IMR-90 (cell line): ENCODE data around the gene CKB. TPM values are rescaled to one million over a fixed set of nuclear protein-coding genes. Genes with fewer than 3 reads are reported as not detected.

Experiments
- ATAC-seq: fragments of 200-7000 bp; cut with Tn5 transposase; 2 replicates; pipeline ENCODE4 v1.9.1; 2020; ENCODE audit warnings: low read depth, mild to moderate bottlenecking, moderate library complexity
- BruUV-seq: library from RNA; stranded (reverse); fragments of 400-500 nt; replicated peaks from 2 replicates; lab custom pipeline; 2021; lab: Mats Ljungman, UMichigan
- CTCF ChIA-PET: fragments of 300-600 bp; formaldehyde crosslinking; extraction: SDS; loops from one replicate; lab custom pipeline; 2021; ENCODE audit warnings: antibody characterized with exemption; lab: Yijun Ruan, JAX
- POLR2A ChIA-PET: fragments of 300-600 bp; sonication (Branson Sonifier 250); formaldehyde crosslinking; loops from one replicate; lab custom pipeline; 2022; ENCODE audit warnings: antibody characterized with exemption; ENCODE audit not compliant: unreplicated experiment; lab: Charles Lee
- DNase-seq: peaks from one replicate; pipeline ENCODE4 v3.0.0; 2013
- H2AFZ ChIP-seq: replicated peaks from 2 replicates; pipeline ENCODE3; 2013; ENCODE audit warnings: low read length, mild to moderate bottlenecking; ENCODE audit not compliant: poor library complexity
- H2AK5ac ChIP-seq: 2 replicates; pipeline ENCODE4 v1.6.1; 2013; ENCODE audit warnings: low read depth, low read length, inconsistent platforms
- H2AK9ac ChIP-seq: replicated peaks from 2 replicates; pipeline ENCODE3; 2013; ENCODE audit warnings: mild to moderate bottlenecking, low read depth, low read length, moderate library complexity; ENCODE audit not compliant: poor library complexity
- H2BK120ac ChIP-seq: 2 replicates; pipeline ENCODE4 v1.6.1; 2013; ENCODE audit warnings: low read depth, low read length, inconsistent platforms
- H2BK15ac ChIP-seq: 3 replicates; pipeline ENCODE4 v1.6.1; 2013; ENCODE audit warnings: low read depth, low read length, inconsistent platforms
- H2BK20ac ChIP-seq: 2 replicates; pipeline ENCODE4 v1.6.1; 2013; ENCODE audit warnings: low read depth, mild to moderate bottlenecking, inconsistent platforms, low read length, moderate library complexity
- H2BK5ac ChIP-seq: 2 replicates; pipeline ENCODE4 v1.6.1; 2013; ENCODE audit warnings: mild to moderate bottlenecking, low read depth, low read length, inconsistent platforms; ENCODE audit not compliant: poor library complexity, severe bottlenecking
- H3K14ac ChIP-seq: replicated peaks from 2 replicates; pipeline ENCODE4 v1.6.1; 2013; ENCODE audit warnings: low read depth, low read length, inconsistent platforms
- H3K18ac ChIP-seq: 2 replicates; pipeline ENCODE4 v1.6.1; 2013; ENCODE audit warnings: low read depth, low read length, control low read depth
- H3K23ac ChIP-seq: 2 replicates; pipeline ENCODE4 v1.6.1; 2013; ENCODE audit warnings: low read depth, low read length, inconsistent platforms
- H3K27ac ChIP-seq: 2 replicates; pipeline ENCODE4 v1.5.1; 2013; ENCODE audit warnings: mild to moderate bottlenecking, control low read depth, low read length; ENCODE audit not compliant: insufficient read depth
- H3K27me3 ChIP-seq: 2 replicates; pipeline ENCODE4 v1.6.1; 2013; ENCODE audit warnings: low read length; ENCODE audit not compliant: control insufficient read depth, insufficient read depth
- H3K36me3 ChIP-seq: 2 replicates; pipeline ENCODE4 v1.6.1; 2013; ENCODE audit warnings: low read length, mixed read lengths; ENCODE audit not compliant: control insufficient read depth, insufficient read depth
- H3K4ac ChIP-seq: 2 replicates; pipeline ENCODE4 v1.6.1; 2013; ENCODE audit warnings: low read depth, low read length, inconsistent platforms
- H3K4me1 ChIP-seq: 2 replicates; pipeline ENCODE4 v1.6.1; 2013; ENCODE audit warnings: low read length, mixed read lengths; ENCODE audit not compliant: control insufficient read depth, insufficient read depth
- H3K4me2 ChIP-seq: 2 replicates; pipeline ENCODE4 v1.6.1; 2013; ENCODE audit warnings: low read depth, mild to moderate bottlenecking, control low read depth, low read length, moderate library complexity
- H3K4me3 ChIP-seq: 2 replicates; pipeline ENCODE4 v1.5.1; 2013; ENCODE audit warnings: low read depth, mild to moderate bottlenecking, control low read depth, low read length, moderate library complexity; ENCODE audit not compliant: insufficient read depth
- H3K56ac ChIP-seq: 2 replicates; pipeline ENCODE4 v1.6.1; 2013; ENCODE audit warnings: low read length, inconsistent platforms; ENCODE audit not compliant: insufficient read depth; ENCODE audit errors: extremely low read depth
- H3K79me1 ChIP-seq, 2 experiments: 2 replicates each; pipeline ENCODE4 v1.6.1; 2013; ENCODE audit warnings: low read length in 2 of 2, inconsistent platforms in 1 of 2, low read depth in 1 of 2
- H3K9ac ChIP-seq: 2 replicates; pipeline ENCODE4 v1.6.1; 2013; ENCODE audit warnings: low read depth, low read length, control low read depth
- H3K9me1 ChIP-seq: 2 replicates; pipeline ENCODE4 v1.6.1; 2013; ENCODE audit warnings: low read length, inconsistent platforms; ENCODE audit not compliant: insufficient read depth
- H3K9me3 ChIP-seq: 2 replicates; pipeline ENCODE4 v1.6.1; 2013; ENCODE audit warnings: low read length; ENCODE audit not compliant: control insufficient read depth, insufficient read depth
- H4K20me1 ChIP-seq: 2 replicates; pipeline ENCODE4 v1.6.1; 2013; ENCODE audit warnings: low read length, inconsistent platforms; ENCODE audit not compliant: insufficient read depth
- H4K5ac ChIP-seq: 2 replicates; pipeline ENCODE4 v1.6.1; 2013; ENCODE audit warnings: mild to moderate bottlenecking, low read depth, low read length, control low read depth
- H4K8ac ChIP-seq, 2 experiments: 2 replicates each; pipeline ENCODE4 v1.6.1; 2013; ENCODE audit warnings: low read depth in 2 of 2, low read length in 2 of 2, control low read depth in 1 of 2, inconsistent platforms in 1 of 2
- H4K91ac ChIP-seq: 2 replicates; pipeline ENCODE4 v1.6.1; 2013; ENCODE audit warnings: low read depth, low read length, inconsistent platforms; ENCODE audit not compliant: insufficient read depth
- BHLHE40 ChIP-seq: fragments of 150-350 bp; IDR thresholded peaks from 2 replicates; pipeline ENCODE4 v1.6.1; 2016; ENCODE audit warnings: mild to moderate bottlenecking, low read depth, low read length
- MAFK ChIP-seq: IDR thresholded peaks from 2 replicates; pipeline ENCODE4 v1.6.1; 2012; ENCODE audit warnings: low read depth, low read length, improper control_type of control experiment
- MXI1 ChIP-seq: IDR thresholded peaks from 2 replicates; pipeline ENCODE4 v1.6.1; 2012; ENCODE audit warnings: low read depth, mild to moderate bottlenecking, low read length, moderate library complexity, borderline replicate concordance
- RAD21 ChIP-seq: IDR thresholded peaks from 2 replicates; pipeline ENCODE4 v1.6.1; 2012; ENCODE audit warnings: low read length, improper control_type of control experiment
- RFX5 ChIP-seq: IDR thresholded peaks from 2 replicates; pipeline ENCODE4 v1.8.0; 2012; ENCODE audit warnings: low read depth, mild to moderate bottlenecking, low read length, moderate library complexity
- WGBS, 2 experiments: methylation state at CpG; one replicate each; pipeline versions ENCODE4 v1.1.5 to v1.1.7; 2013; ENCODE audit warnings: missing lambda C conversion rate in 2 of 2; ENCODE audit not compliant: insufficient read length in 1 of 2; ENCODE audit errors: extremely low coverage in 2 of 2; 5-methylcytosine and 5-hydroxymethylcytosine counted together
- dilution Hi-C: fragments of 300-500 bp; cut with HindIII; formaldehyde crosslinking; loops from one replicate; pipeline ENCODE4 v1.14.3; 2018; ENCODE audit warnings: low sequenced_read_pairs; ENCODE audit not compliant: unreplicated experiment
- in situ Hi-C: fragments of 300-500 bp; cut with MboI; formaldehyde crosslinking; loops from 3 replicates; pipeline ENCODE4 v1.14.3; 2019; ENCODE audit warnings: low sequenced_read_pairs, inconsistent platforms, mixed read lengths
- intact Hi-C: fragments of 100-400 bp; cut with micrococcal nuclease; formaldehyde crosslinking; loops from 2 replicates; pipeline ENCODE4 v1.10.0; 2022
- polyA plus RNA-seq, 3 experiments: library from polyadenylated mRNA; depleted of rRNA; stranded (reverse); fragments of >200 nt; gene quantifications; 2 replicates each; pipeline ENCODE4 v1.2.3, GENCODE V29; 2012; ENCODE audit warnings: low replicate concordance in 1 of 3
- total RNA-seq: library from RNA; depleted of rRNA; stranded (reverse); fragments of >200 nt; gene quantifications from 2 replicates; pipeline ENCODE4 v1.2.3, GENCODE V29; 2012

The CKB gene
- total and polyA plus RNA-seq, 2 of the 4 experiments (the other 2 are of a cell fraction), result 17.7 to 82.6 TPM

DNA sequence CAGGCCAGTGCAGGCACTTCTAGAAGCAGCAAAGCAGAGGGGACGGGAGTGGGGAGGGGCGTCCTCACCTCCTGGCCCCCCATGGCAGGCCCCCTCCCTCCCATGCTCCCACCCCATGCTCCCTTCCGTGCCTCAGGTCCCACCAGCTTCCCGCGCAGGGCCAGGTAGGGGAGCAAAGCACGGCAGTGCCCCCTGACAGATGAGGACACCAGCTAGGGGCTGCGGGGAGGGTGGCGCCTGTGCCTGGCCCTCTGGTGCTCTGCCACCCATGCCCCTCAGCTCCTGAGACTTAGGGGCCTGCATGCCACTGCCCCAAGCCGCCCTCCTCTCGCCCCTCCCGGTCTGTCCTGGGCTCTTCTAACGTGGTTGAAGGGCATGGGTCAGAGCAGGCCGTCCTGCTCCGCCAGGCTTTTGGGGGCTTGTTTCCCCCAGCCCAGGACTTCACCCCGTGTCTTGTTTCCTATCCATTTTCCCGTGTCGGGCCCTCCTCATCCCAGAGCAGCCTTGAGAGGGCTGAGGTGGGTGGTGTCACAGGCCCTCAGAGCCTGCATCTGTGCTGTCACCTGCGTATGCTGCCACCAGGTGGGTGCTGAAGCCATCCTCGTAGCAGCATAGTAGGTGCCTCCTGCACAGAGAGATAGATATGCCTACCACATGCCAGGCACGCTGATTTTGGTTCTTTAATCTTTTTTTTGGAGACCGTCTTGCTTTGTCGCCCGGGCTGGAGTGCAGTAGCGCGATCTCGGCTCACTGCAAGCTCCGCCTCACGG is 16.6 kb upstream of the CKB start (continued):
- TF ChIP-seq RFX5, result no peak
- TF ChIP-seq BHLHE40, result no peak

DNA sequence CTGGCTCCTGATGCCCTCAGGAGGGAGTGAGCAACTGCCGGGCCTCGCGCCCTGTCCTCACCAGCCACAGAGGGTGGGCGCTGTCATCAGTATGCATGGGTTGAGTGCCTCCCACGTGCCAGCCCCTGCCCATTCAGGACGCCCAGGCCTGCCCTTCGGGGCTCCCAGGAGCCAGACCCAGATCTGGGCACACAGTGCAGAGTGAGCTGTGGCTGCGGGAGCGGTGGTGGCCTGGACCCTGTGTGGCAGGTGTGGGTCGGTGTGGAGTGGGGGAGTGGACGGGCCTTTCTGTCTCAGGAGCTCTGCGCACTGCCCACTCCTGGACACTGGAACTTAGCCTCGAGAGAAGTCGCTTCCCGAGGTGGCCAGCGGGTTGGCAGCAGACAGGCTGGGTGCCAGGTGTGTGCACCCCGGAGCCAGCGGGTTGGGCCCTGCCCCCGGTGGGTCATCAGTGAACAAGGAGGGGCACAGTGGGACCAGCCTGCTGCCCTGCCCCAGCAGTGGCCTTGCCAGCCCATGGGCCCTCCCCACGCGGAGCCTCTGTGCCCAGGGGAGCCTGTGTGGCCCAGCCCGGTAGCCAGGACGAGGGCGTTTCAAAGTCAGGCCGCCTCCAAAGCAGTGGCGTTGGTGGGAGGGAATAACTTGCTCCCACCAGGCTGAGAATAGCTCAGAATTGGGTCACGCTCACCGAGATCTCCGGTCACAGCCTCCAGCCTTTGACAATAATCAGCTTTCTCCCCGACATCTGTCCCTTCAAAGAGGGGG is 15.8 kb upstream of the CKB start:
- H3K56ac ChIP-seq, result no peak overlapping the region; the same call in 1 of the 2 replicates
- H4K91ac ChIP-seq, result no peak overlapping the region
- H3K23ac ChIP-seq, result no peak overlapping the region
- no peak for ATAC-seq
- ChIA-PET CTCF (no interaction called here), POLR2A (no interaction called here)
- no peak overlapping the region for H2BK5ac ChIP-seq
- peaks cover 7% of the 10 kb centered on the region; the same call in 1 of the 2 replicates for H3K36me3 ChIP-seq
- H3K4me1 ChIP-seq, result peaks cover 25% of the 10 kb centered on the region
- no peak overlapping the region for H4K5ac ChIP-seq
- no peaks in the 10 kb centered on the region for H4K20me1 ChIP-seq
- H2AFZ ChIP-seq, result no peak overlapping the region
- no peaks in the 10 kb centered on the region; a peak in 1 of 4 replicates for H3K79me1 ChIP-seq
- H2BK20ac ChIP-seq, result no peak overlapping the region
- DNase-seq, result no peak
- H3K14ac ChIP-seq, result no peak overlapping the region
- 76% methylated on average over 16 of the region's 30 CpGs; no CpG with 5 or more reads in 1 of the 2 experiments for WGBS, 2 experiments
- H2AK5ac ChIP-seq, result peak overlapping the region; percentile 91; the same call in 1 of the 2 replicates
- no peak overlapping the region for H4K8ac ChIP-seq
- H3K9me3 ChIP-seq, result no peaks in the 10 kb centered on the region
- TF ChIP-seq BHLHE40, result no peak
- TF ChIP-seq MAFK, result no peak
- TF ChIP-seq RAD21, result no peak
- no peak for TF ChIP-seq MXI1
- TF ChIP-seq RFX5, result no peak
- H2BK120ac ChIP-seq, result no peak overlapping the region
- H3K4me2 ChIP-seq, result no peak overlapping the region
- H3K27me3 ChIP-seq, result no peaks in the 10 kb centered on the region
- H3K4me3 ChIP-seq, result no peak overlapping the region
- no peak overlapping the region for H3K27ac ChIP-seq
- in situ Hi-C loops (no loop called here), dilution Hi-C loops (no loop called here), intact Hi-C loops (no loop called here)
- H3K4ac ChIP-seq, result no peak overlapping the region; the same call in 1 of the 2 replicates
- H2BK15ac ChIP-seq, result no peak overlapping the region
- no TSS peak for BruUV-seq
- H3K9ac ChIP-seq, result no peak overlapping the region
- no peaks in the 10 kb centered on the region for H3K9me1 ChIP-seq
- no peak overlapping the region for H2AK9ac ChIP-seq
- no peak overlapping the region for H3K18ac ChIP-seq
